GM12878 (cell line): ENCODE measurements around the gene ZC3H11A. TPM values are rescaled to one million over a fixed set of nuclear protein-coding genes. Genes with fewer than 3 reads are reported as not detected.

Experiments
- ATAC-seq: fragments of 200-7000 bp; cut with Tn5 transposase; 3 replicates; pipeline ENCODE4 v1.9.1; 2020; ENCODE audit warnings: mild to moderate bottlenecking, moderate library complexity
- BruUV-seq: library from RNA; stranded (reverse); fragments of 400-500 nt; replicated peaks from 2 replicates; lab custom pipeline; 2021; lab: Mats Ljungman, UMichigan
- CTCF ChIA-PET: fragments of 300-600 bp; sonication (Branson Sonifier 250); formaldehyde crosslinking; extraction: SDS; loops from one replicate; lab custom pipeline; 2021; ENCODE audit warnings: inconsistent platforms; lab: Yijun Ruan, JAX
- POLR2A ChIA-PET: fragments of 350-600 bp; formaldehyde crosslinking; extraction: SDS; loops from one replicate; lab custom pipeline; 2021; ENCODE audit warnings: inconsistent platforms; lab: Charles Lee
- RAD21 ChIA-PET: fragments of 300-600 bp; sonication (Branson Sonifier 250); formaldehyde crosslinking; loops from one replicate; lab custom pipeline; 2023; ENCODE audit warnings: antibody characterized with exemption; ENCODE audit not compliant: unreplicated experiment; lab: Charles Lee
- SMC1A ChIA-PET: fragments of 300-600 bp; sonication (Branson Sonifier 250); formaldehyde crosslinking; loops from one replicate; lab custom pipeline; 2023; ENCODE audit not compliant: unreplicated experiment, uncharacterized antibody; lab: Charles Lee
- DNase-seq: peaks from one replicate; pipeline ENCODE4 v3.0.0-alpha.2; 2011; ENCODE audit warnings: low read depth, low spot score
- FAIRE-seq: peaks from 3 replicates; lab custom pipeline; 2011; peaks lifted over from hg19 to GRCh38; lab: Jason Lieb, UNC
- H2AFZ ChIP-seq: 2 replicates; pipeline ENCODE4 v1.6.0; 2011; ENCODE audit warnings: low read depth, low read length, control low read depth; ENCODE audit not compliant: control insufficient read depth
- H3K27ac ChIP-seq: 2 replicates; pipeline ENCODE4 v1.5.1; 2011; ENCODE audit warnings: control low read depth; ENCODE audit not compliant: control insufficient read depth, insufficient read depth
- H3K27me3 ChIP-seq, 2 experiments: replicated peaks in 1 of 2; 2 replicates each; pipeline versions ENCODE4 v1.6.0 to v1.6.1; 2011; ENCODE audit warnings: low read length in 1 of 2; ENCODE audit not compliant: control insufficient read depth in 2 of 2, insufficient read depth in 2 of 2
- H3K36me3 ChIP-seq, 2 experiments: 2 replicates each; pipeline ENCODE4 v1.5.1; 2011; ENCODE audit warnings: low read length in 1 of 2; ENCODE audit not compliant: control insufficient read depth in 2 of 2, insufficient read depth in 2 of 2
- H3K4me1 ChIP-seq: 2 replicates; pipeline ENCODE4 v1.6.1; 2011; ENCODE audit warnings: mild to moderate bottlenecking, low read length, moderate library complexity, mixed read lengths; ENCODE audit not compliant: control insufficient read depth, insufficient read depth
- H3K4me2 ChIP-seq: 2 replicates; pipeline ENCODE4 v1.6.0; 2011; ENCODE audit warnings: control low read depth; ENCODE audit not compliant: control insufficient read depth, insufficient read depth
- H3K4me3 ChIP-seq: fragments of 200-600 bp; sonication (generic); 2 replicates; pipeline ENCODE4 v1.5.1; 2016
- H3K79me2 ChIP-seq: 2 replicates; pipeline ENCODE4 v1.6.0; 2011; ENCODE audit warnings: low read length; ENCODE audit not compliant: control insufficient read depth, insufficient read depth
- H3K9ac ChIP-seq: 2 replicates; pipeline ENCODE4 v1.8.0; 2011; ENCODE audit warnings: low read length, control low read depth, mixed read lengths; ENCODE audit not compliant: control insufficient read depth, insufficient read depth
- H3K9me3 ChIP-seq: replicated peaks from 3 replicates; pipeline ENCODE4 v1.5.1; 2011; ENCODE audit warnings: mild to moderate bottlenecking, low read length; ENCODE audit not compliant: control insufficient read depth, insufficient read depth
- H4K20me1 ChIP-seq: 2 replicates; pipeline ENCODE4 v1.6.0; 2011; ENCODE audit not compliant: control insufficient read depth, insufficient read depth
- CBX5 ChIP-seq: sonication (generic); IDR thresholded peaks from 2 replicates; pipeline ENCODE4 v1.6.1; 2016; ENCODE audit warnings: low read depth, moderate library complexity, mild to moderate bottlenecking, inconsistent platforms
- CEBPZ ChIP-seq: fragments of 150-350 bp; IDR thresholded peaks from 2 replicates; pipeline ENCODE4 v1.6.1; 2016; ENCODE audit warnings: low read depth, low read length
- IRF4 ChIP-seq: IDR thresholded peaks from 2 replicates; pipeline ENCODE4 v1.6.1; 2011; ENCODE audit warnings: low read depth, low read length
- MYB ChIP-seq: fragments of 150-350 bp; IDR thresholded peaks from 2 replicates; pipeline ENCODE4 v1.6.1; 2014; ENCODE audit warnings: mild to moderate bottlenecking, low read depth, low read length, borderline replicate concordance
- YY1 ChIP-seq: IDR thresholded peaks from 2 replicates; pipeline ENCODE4 v1.6.1; 2011; ENCODE audit warnings: low read depth, mild to moderate bottlenecking, low read length
- ZNF207 ChIP-seq: fragments of 450-650 bp; IDR thresholded peaks from 2 replicates; pipeline ENCODE4 v1.6.1; 2014; ENCODE audit warnings: antibody characterized with exemption, mild to moderate bottlenecking, borderline replicate concordance
- WGBS: methylation state at CpG from one replicate; pipeline ENCODE4 v1.1.6; 2016; ENCODE audit warnings: low lambda C conversion rate; ENCODE audit not compliant: insufficient replicate concordance, insufficient coverage; ENCODE audit errors: missing lambda C conversion rate; 5-methylcytosine and 5-hydroxymethylcytosine counted together
- in situ Hi-C: fragments of 300-500 bp; cut with MboI; formaldehyde crosslinking; loops from 9 replicates; pipeline ENCODE4 v1.14.3; 2018; ENCODE audit warnings: mixed read lengths
- intact Hi-C: fragments of 100-400 bp; cut with micrococcal nuclease; formaldehyde crosslinking; loops from one replicate; pipeline ENCODE4 v1.14.2; 2022; ENCODE audit not compliant: unreplicated experiment
- polyA plus RNA-seq, 11 experiments: library from polyadenylated mRNA; depleted of rRNA in 4 of 11; unstranded in 6 of 11; stranded (reverse) in 5 of 11; fragments of >200 nt; fragmentation: Nextera tagmentation in 4 of 11; fragmentation: Illumina TruSeq in 1 of 11; extraction: Ambion mirVana in 4 of 11; extraction: Trizol in 1 of 11; gene quantifications; 1 replicate in 1 of 11; 2 replicates in 10 of 11; pipeline versions ENCODE4 v1.2.1 to v1.2.3, GENCODE V29; 2011 to 2016; ENCODE audit warnings: inconsistent platforms in 2 of 11, missing spikeins in 2 of 11, low read depth in 1 of 11
- total RNA-seq, 4 experiments: library from RNA; depleted of rRNA in 3 of 4; stranded (reverse); fragments of >200 nt in 3 of 4; fragmentation: Illumina TruSeq in 1 of 4; extraction: Trizol in 1 of 4; gene quantifications; 2 replicates each; pipeline versions ENCODE4 v1.2.1 to v1.2.3, GENCODE V29; 2013 to 2021
- TF ChIP-seq, protein P1 (sequence below): IDR thresholded peaks from 2 replicates; pipeline ENCODE4 v1.6.1; 2012; ENCODE audit warnings: improper control_type of control experiment, low read depth, low read length; ENCODE audit not compliant: insufficient replicate concordance
- TF ChIP-seq, protein P2 (sequence below): fragments of 450-650 bp; formaldehyde crosslinking; IDR thresholded peaks from 2 replicates; pipeline ENCODE4 v1.4.0; 2022; ENCODE audit warnings: mild to moderate bottlenecking, moderate library complexity
- TF ChIP-seq, protein P3 (sequence below): IDR thresholded peaks from 2 replicates; pipeline ENCODE4 v1.6.1; 2011; ENCODE audit warnings: borderline replicate concordance, low read depth, mild to moderate bottlenecking, moderate library complexity, low read length; ENCODE audit not compliant: insufficient read depth, poor library complexity, severe bottlenecking

ZC3H11A gene
- total and polyA plus RNA-seq, 10 of the 15 experiments (the other 5 are each of a cell fraction or from before 2014, with no cell fraction given) = 21.1 to 123 (median 60.8) TPM

DNA sequence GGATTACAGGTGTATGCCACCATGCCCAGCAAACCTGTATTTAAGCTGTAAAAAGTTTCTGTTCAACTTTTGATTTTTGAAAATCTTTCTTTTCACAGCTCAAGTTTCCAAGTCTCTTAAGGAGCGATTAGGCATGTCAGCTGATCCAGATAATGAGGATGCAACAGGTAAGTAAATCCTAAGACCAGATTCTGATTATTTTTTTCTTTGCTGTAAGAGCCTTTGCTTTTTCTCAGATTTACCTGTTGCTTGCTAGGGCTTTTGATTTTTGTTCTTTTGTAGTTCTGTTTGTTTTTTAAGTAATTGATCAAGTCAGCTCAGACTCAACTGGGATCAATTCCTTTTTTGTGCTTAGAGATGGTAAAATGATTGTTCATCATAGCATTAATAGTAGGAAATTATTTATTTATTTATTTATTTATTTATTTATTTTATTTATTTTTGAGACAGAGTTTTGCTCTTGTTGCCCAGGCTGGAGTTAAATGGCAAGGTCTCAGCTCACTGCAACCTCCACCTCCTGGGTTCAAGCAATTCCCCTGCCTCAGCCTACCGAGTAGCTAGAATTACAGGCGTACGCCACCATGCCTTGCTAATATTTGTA, 44.9 kb downstream of the ZC3H11A start (continued):
- TF ChIP-seq CEBPZ = no peak
- no peak for TF ChIP-seq ZNF207

- ChIA-PET POLR2A (no interaction called here), CTCF (no interaction called here), RAD21 (no interaction called here), SMC1A (no interaction called here)
- WGBS = 100% methylated on average over 1 of the region's 2 CpGs
- no peaks in the 10 kb centered on the region for H4K20me1 ChIP-seq
- peaks cover 2 to 15% of the 10 kb centered on the region in 2 experiments for H3K36me3 ChIP-seq
- no peaks in the 10 kb centered on the region for H3K4me1 ChIP-seq
- H3K27ac ChIP-seq = no peak overlapping the region
- ATAC-seq (no peak), DNase-seq (no peak), FAIRE-seq (no peak)
- no peaks in the 10 kb centered on the region for H3K79me2 ChIP-seq
- no TSS peak for BruUV-seq
- no peaks in the 10 kb centered on the region for H3K9me3 ChIP-seq
- intact Hi-C loops (no loop called here), in situ Hi-C loops (no loop called here)
- no peak overlapping the region for H2AFZ ChIP-seq
- no peak overlapping the region for H3K9ac ChIP-seq
- no peak overlapping the region for H3K4me3 ChIP-seq
- no peaks in the 10 kb centered on the region for H3K27me3 ChIP-seq
- no peak overlapping the region for H3K4me2 ChIP-seq
- TF ChIP-seq, protein P1, sequence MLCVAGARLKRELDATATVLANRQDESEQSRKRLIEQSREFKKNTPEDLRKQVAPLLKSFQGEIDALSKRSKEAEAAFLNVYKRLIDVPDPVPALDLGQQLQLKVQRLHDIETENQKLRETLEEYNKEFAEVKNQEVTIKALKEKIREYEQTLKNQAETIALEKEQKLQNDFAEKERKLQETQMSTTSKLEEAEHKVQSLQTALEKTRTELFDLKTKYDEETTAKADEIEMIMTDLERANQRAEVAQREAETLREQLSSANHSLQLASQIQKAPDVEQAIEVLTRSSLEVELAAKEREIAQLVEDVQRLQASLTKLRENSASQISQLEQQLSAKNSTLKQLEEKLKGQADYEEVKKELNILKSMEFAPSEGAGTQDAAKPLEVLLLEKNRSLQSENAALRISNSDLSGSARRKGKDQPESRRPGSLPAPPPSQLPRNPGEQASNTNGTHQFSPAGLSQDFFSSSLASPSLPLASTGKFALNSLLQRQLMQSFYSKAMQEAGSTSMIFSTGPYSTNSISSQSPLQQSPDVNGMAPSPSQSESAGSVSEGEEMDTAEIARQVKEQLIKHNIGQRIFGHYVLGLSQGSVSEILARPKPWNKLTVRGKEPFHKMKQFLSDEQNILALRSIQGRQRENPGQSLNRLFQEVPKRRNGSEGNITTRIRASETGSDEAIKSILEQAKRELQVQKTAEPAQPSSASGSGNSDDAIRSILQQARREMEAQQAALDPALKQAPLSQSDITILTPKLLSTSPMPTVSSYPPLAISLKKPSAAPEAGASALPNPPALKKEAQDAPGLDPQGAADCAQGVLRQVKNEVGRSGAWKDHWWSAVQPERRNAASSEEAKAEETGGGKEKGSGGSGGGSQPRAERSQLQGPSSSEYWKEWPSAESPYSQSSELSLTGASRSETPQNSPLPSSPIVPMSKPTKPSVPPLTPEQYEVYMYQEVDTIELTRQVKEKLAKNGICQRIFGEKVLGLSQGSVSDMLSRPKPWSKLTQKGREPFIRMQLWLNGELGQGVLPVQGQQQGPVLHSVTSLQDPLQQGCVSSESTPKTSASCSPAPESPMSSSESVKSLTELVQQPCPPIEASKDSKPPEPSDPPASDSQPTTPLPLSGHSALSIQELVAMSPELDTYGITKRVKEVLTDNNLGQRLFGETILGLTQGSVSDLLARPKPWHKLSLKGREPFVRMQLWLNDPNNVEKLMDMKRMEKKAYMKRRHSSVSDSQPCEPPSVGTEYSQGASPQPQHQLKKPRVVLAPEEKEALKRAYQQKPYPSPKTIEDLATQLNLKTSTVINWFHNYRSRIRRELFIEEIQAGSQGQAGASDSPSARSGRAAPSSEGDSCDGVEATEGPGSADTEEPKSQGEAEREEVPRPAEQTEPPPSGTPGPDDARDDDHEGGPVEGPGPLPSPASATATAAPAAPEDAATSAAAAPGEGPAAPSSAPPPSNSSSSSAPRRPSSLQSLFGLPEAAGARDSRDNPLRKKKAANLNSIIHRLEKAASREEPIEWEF = no peak
- TF ChIP-seq CBX5 (no peak), MYB (no peak), YY1 (no peak), IRF4 (no peak)
- TF ChIP-seq, protein P2, sequence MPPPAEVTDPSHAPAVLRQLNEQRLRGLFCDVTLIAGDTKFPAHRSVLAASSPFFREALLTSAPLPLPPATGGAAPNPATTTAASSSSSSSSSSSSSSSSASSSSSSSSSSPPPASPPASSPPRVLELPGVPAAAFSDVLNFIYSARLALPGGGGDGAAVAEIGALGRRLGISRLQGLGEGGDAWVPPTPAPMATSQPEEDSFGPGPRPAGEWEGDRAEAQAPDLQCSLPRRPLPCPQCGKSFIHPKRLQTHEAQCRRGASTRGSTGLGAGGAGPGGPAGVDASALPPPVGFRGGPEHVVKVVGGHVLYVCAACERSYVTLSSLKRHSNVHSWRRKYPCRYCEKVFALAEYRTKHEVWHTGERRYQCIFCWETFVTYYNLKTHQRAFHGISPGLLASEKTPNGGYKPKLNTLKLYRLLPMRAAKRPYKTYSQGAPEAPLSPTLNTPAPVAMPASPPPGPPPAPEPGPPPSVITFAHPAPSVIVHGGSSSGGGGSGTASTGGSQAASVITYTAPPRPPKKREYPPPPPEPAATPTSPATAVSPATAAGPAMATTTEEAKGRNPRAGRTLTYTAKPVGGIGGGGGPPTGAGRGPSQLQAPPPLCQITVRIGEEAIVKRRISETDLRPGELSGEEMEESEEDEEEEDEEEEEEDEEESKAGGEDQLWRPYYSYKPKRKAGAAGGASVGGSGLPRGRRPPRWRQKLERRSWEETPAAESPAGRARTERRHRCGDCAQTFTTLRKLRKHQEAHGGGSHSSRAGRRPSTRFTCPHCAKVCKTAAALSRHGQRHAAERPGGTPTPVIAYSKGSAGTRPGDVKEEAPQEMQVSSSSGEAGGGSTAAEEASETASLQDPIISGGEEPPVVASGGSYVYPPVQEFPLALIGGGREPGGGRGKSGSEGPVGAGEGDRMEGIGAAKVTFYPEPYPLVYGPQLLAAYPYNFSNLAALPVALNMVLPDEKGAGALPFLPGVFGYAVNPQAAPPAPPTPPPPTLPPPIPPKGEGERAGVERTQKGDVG (CRISPR knock-in tag) = no peak
- TF ChIP-seq, protein P3, sequence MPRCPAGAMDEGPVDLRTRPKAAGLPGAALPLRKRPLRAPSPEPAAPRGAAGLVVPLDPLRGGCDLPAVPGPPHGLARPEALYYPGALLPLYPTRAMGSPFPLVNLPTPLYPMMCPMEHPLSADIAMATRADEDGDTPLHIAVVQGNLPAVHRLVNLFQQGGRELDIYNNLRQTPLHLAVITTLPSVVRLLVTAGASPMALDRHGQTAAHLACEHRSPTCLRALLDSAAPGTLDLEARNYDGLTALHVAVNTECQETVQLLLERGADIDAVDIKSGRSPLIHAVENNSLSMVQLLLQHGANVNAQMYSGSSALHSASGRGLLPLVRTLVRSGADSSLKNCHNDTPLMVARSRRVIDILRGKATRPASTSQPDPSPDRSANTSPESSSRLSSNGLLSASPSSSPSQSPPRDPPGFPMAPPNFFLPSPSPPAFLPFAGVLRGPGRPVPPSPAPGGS = no peak
Observed at GRCh38 chr1:203842559-203842876, 47.1 kb downstream of the ZC3H11A start.
